ENCODE measurements around the gene PPWD1. TPM values are rescaled to one million over a fixed set of nuclear protein-coding genes. Genes with fewer than 3 reads are reported as not detected.

PPWD1 gene
- total RNA-seq, 1 donor from 2014 or later = 33.6 TPM

GRCh38 chr5:65544473-65544872 is 18.6 kb upstream of the PPWD1 start:
- DNase-seq (no peak), ATAC-seq (no peak)
- H3K27me3 ChIP-seq = no peaks in the 10 kb centered on the region
- no peaks in the 10 kb centered on the region for H3K4me1 ChIP-seq
- H3K9me3 ChIP-seq = no peaks in the 10 kb centered on the region
- H3K4me3 ChIP-seq = no peak overlapping the region
- no peaks in the 10 kb centered on the region for H3K36me3 ChIP-seq
- H3K27ac ChIP-seq = no peak overlapping the region
- no peak for TF ChIP-seq CTCF (IDR thresholded peaks at IDR 0.05)
- intact Hi-C loops (cut with DNase I) = no loop called here

- ATAC-seq = no peak
Measured at GRCh38 chr5:65546141-65546540, 17.0 kb upstream of the PPWD1 start.

GRCh38 chr5:65548281-65548680 is 14.8 kb upstream of the PPWD1 start:
- Histone ChIP-seq H3K27ac (no peak overlapping the region), H3K9me3 (no peaks in the 10 kb centered on the region), H3K4me1 (no peaks in the 10 kb centered on the region), H3K4me3 (no peak overlapping the region), H3K27me3 (no peaks in the 10 kb centered on the region), H3K36me3 (no peaks in the 10 kb centered on the region)
- ATAC-seq = no peak
- TF ChIP-seq CTCF (IDR thresholded peaks at IDR 0.05) = no peak
- intact Hi-C loops (cut with DNase I) = no loop called here
- no peak for DNase-seq

More at GRCh38 chr5:65546141-65546540, 17.0 kb upstream of the PPWD1 start:
- Histone ChIP-seq H3K4me1 (no peaks in the 10 kb centered on the region), H3K4me3 (no peak overlapping the region), H3K36me3 (no peaks in the 10 kb centered on the region), H3K27me3 (no peaks in the 10 kb centered on the region), H3K9me3 (no peaks in the 10 kb centered on the region), H3K27ac (no peak overlapping the region)
- no peak for TF ChIP-seq CTCF (IDR thresholded peaks at IDR 0.05)
- intact Hi-C loops (cut with DNase I) = no loop called here
- DNase-seq = no peak

GRCh38 chr5:65553941-65554340 is 9.2 kb upstream of the PPWD1 start:
- no peaks in the 10 kb centered on the region for H3K27me3 ChIP-seq
- no peaks in the 10 kb centered on the region for H3K4me1 ChIP-seq
- no peak overlapping the region for H3K4me3 ChIP-seq
- no peak overlapping the region for H3K27ac ChIP-seq
- no peaks in the 10 kb centered on the region for H3K36me3 ChIP-seq
- no peak for TF ChIP-seq CTCF (IDR thresholded peaks at IDR 0.05)
- ATAC-seq = no peak
- no peaks in the 10 kb centered on the region for H3K9me3 ChIP-seq
- no peak for DNase-seq
- intact Hi-C loops (cut with DNase I) = no loop called here

- ATAC-seq (no peak), DNase-seq (no peak)
- Histone ChIP-seq H3K36me3 (no peaks in the 10 kb centered on the region), H3K9me3 (no peaks in the 10 kb centered on the region), H3K4me1 (no peaks in the 10 kb centered on the region), H3K27ac (no peak overlapping the region), H3K4me3 (no peak overlapping the region), H3K27me3 (no peaks in the 10 kb centered on the region)
- intact Hi-C loops (cut with DNase I) = no loop called here
- TF ChIP-seq CTCF (IDR thresholded peaks at IDR 0.05) = no peak
Measured at GRCh38 chr5:65555287-65555686, 7.8 kb upstream of the PPWD1 start.

- no peak overlapping the region for H3K4me3 ChIP-seq
Measured at GRCh38 chr5:65556181-65556580, 6.9 kb upstream of the PPWD1 start.

More at GRCh38 chr5:65556181-65556580, 6.9 kb upstream of the PPWD1 start:
- no peak overlapping the region for H3K27ac ChIP-seq
- intact Hi-C loops (cut with DNase I) = no loop called here
- TF ChIP-seq CTCF (IDR thresholded peaks at IDR 0.05) = no peak
- H3K36me3 ChIP-seq = no peaks in the 10 kb centered on the region
- ATAC-seq = no peak
- no peaks in the 10 kb centered on the region for H3K4me1 ChIP-seq
- no peaks in the 10 kb centered on the region for H3K27me3 ChIP-seq
- DNase-seq = no peak
- H3K9me3 ChIP-seq = no peaks in the 10 kb centered on the region

Measured in upper lobe of right lung (tissue), 1 donor.